HG03060 (cell line): ENCODE results near the gene NEGR1.

Experiments used
- ATAC-seq: cut with Tn5 transposase; IDR thresholded peaks from one replicate; pipeline ENCODE4 v1.9.1; 2021; ENCODE audit warnings: low read depth, moderate number of reproducible peaks; ENCODE audit not compliant: unreplicated experiment

Gene NEGR1

GRCh38 chr1:71526824-71527223 is 755.5 kb downstream of the NEGR1 start:
- ATAC-seq = no peak

- no peak for ATAC-seq
Measured at GRCh38 chr1:71522721-71523120, 759.6 kb downstream of the NEGR1 start.

GRCh38 chr1:71521655-71522264 is 760.6 kb downstream of the NEGR1 start:
- no peak for ATAC-seq

- no peak for ATAC-seq
Measured at GRCh38 chr1:71511505-71511904, 770.8 kb downstream of the NEGR1 start.

- ATAC-seq = no peak
Measured at GRCh38 chr1:71510725-71511124, 771.6 kb downstream of the NEGR1 start.

- ATAC-seq = no peak
Measured at GRCh38 chr1:71509051-71509595, 773.2 kb downstream of the NEGR1 start.

- ATAC-seq = no peak
Measured at GRCh38 chr1:71502006-71502405, 780.3 kb downstream of the NEGR1 start.

- ATAC-seq = no peak
Measured at GRCh38 chr1:71498542-71498941, 783.8 kb downstream of the NEGR1 start.

- ATAC-seq = no peak
Measured at GRCh38 chr1:71494163-71494562, 788.2 kb downstream of the NEGR1 start.

GRCh38 chr1:71492298-71493041 is 789.9 kb downstream of the NEGR1 start:
- ATAC-seq = no peak

GRCh38 chr1:71490432-71490831 is 791.9 kb downstream of the NEGR1 start:
- no peak for ATAC-seq

GRCh38 chr1:71488555-71489252 is 793.6 kb downstream of the NEGR1 start:
- no peak for ATAC-seq

- ATAC-seq = no peak
Measured at GRCh38 chr1:71473331-71473730, 809.0 kb downstream of the NEGR1 start.

- no peak for ATAC-seq
Measured at GRCh38 chr1:71465093-71465492, 817.2 kb downstream of the NEGR1 start.

- ATAC-seq = no peak
Measured at GRCh38 chr1:71464016-71464415, 818.3 kb downstream of the NEGR1 start.

GRCh38 chr1:71463144-71463543 is 819.2 kb downstream of the NEGR1 start:
- ATAC-seq = no peak

- ATAC-seq = no peak
Measured at GRCh38 chr1:71462247-71462646, 820.1 kb downstream of the NEGR1 start.

- no peak for ATAC-seq
Measured at GRCh38 chr1:71461416-71461815, 820.9 kb downstream of the NEGR1 start.

GRCh38 chr1:71448444-71448843 is 833.9 kb downstream of the NEGR1 start:
- no peak for ATAC-seq

GRCh38 chr1:71438626-71439025 is 843.7 kb downstream of the NEGR1 start:
- ATAC-seq = no peak

- ATAC-seq = no peak
Measured at GRCh38 chr1:71435951-71436350, 846.4 kb downstream of the NEGR1 start.
